ENCODE measurements around the gene C11orf65.
A peak's percentile ranks its signal among the peaks of the same experiment; 100 is the strongest.

Gene C11orf65

GRCh38 chr11:108508653-108509593 is 41.6 kb upstream of the C11orf65 start:
- no peak for TF ChIP-seq CTCF (IDR thresholded peaks at IDR 0.05)
- H3K36me3 ChIP-seq (ENCODE audit: control insufficient read depth, insufficient read depth, low read length): no peaks in the 10 kb centered on the region
- H2AFZ ChIP-seq: no peak overlapping the region
- no peak overlapping the region for H3K9ac ChIP-seq
- H3K4me2 ChIP-seq (ENCODE audit: low read length): no peak overlapping the region
- no peak overlapping the region for H3K4me3 ChIP-seq (ENCODE audit: low read depth, low read length)
- H3K27me3 ChIP-seq (ENCODE audit: control insufficient read depth, insufficient read depth, low read length): no peaks in the 10 kb centered on the region
- no peaks in the 10 kb centered on the region for H3K79me2 ChIP-seq
- no peaks in the 10 kb centered on the region for H3K9me3 ChIP-seq (ENCODE audit: control insufficient read depth, low read length)
- H3K4me1 ChIP-seq: no peaks in the 10 kb centered on the region
- no peak overlapping the region for H3K27ac ChIP-seq

DNA sequence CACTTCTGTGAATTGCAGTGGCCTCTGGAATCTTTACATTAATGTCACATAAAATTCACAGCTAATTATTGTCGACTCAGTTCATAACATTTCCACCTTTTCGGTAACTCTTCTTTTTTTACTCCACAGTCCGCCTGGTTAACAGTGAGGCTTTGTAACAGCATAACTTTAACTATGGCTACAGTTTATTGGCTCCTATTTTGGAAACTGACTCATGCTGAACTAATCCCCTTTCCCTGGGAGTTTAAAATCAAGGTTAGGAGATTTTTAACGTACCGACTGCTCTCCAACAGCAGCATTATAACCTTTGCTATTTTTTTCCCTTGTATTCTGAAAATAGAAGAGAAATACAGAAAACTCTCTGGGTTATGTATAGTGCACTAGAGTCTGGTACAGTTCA is 34.1 kb upstream of the C11orf65 start:
- Histone ChIP-seq H3K79me2 (no peaks in the 10 kb centered on the region), H2AFZ (no peak overlapping the region), H3K27me3 (ENCODE audit: control insufficient read depth, insufficient read depth, low read length) (no peaks in the 10 kb centered on the region), H3K4me1 (peaks cover 11% of the 10 kb centered on the region), H3K4me2 (ENCODE audit: low read length) (no peak overlapping the region), H3K36me3 (ENCODE audit: control insufficient read depth, insufficient read depth, low read length) (no peaks in the 10 kb centered on the region), H3K4me3 (ENCODE audit: low read depth, low read length) (no peak overlapping the region), H3K9ac (no peak overlapping the region), H3K9me3 (ENCODE audit: control insufficient read depth, low read length) (no peaks in the 10 kb centered on the region), H3K27ac (no peak overlapping the region)
- no peak for TF ChIP-seq CTCF (IDR thresholded peaks at IDR 0.05)

- H3K4me3 ChIP-seq (ENCODE audit: low read depth, low read length): no peak overlapping the region
- no peaks in the 10 kb centered on the region for H3K79me2 ChIP-seq
- H3K9me3 ChIP-seq (ENCODE audit: control insufficient read depth, low read length): no peaks in the 10 kb centered on the region
- H3K4me1 ChIP-seq: peaks cover 12% of the 10 kb centered on the region
- H3K27me3 ChIP-seq (ENCODE audit: control insufficient read depth, insufficient read depth, low read length): no peaks in the 10 kb centered on the region
- H3K4me2 ChIP-seq (ENCODE audit: low read length): no peak overlapping the region
- no peaks in the 10 kb centered on the region for H3K36me3 ChIP-seq (ENCODE audit: control insufficient read depth, insufficient read depth, low read length)
- H3K27ac ChIP-seq: peak overlapping the region; percentile 44
- no peak overlapping the region for H3K9ac ChIP-seq
- no peak for TF ChIP-seq CTCF (IDR thresholded peaks at IDR 0.05)
- no peak overlapping the region for H2AFZ ChIP-seq
These were observed 33.4 kb upstream of the C11orf65 start for GRCh38 chr11:108500721-108501120.

DNA sequence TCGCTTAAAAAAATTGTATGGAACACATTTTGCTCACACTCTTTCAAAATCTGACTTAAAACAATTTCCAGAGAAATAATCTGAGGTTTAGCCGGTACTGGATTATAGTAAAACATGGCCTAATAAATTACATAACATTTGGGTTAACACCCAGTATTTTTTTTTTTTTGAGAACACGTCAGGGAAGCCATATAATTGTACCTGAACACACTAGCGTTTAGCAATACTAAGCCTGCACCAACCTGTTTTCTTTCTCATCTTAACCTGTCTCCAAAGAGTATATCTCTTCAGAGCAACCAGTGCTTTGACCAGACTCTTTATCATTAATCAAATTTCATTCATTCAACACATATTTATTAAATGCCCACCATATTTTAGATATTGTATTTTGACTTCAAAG is 32.8 kb upstream of the C11orf65 start:
- H3K4me2 ChIP-seq (ENCODE audit: low read length): no peak overlapping the region
- H3K4me1 ChIP-seq: peaks cover 12% of the 10 kb centered on the region
- H3K4me3 ChIP-seq (ENCODE audit: low read depth, low read length): no peak overlapping the region
- no peak overlapping the region for H3K27ac ChIP-seq
- TF ChIP-seq CTCF (IDR thresholded peaks at IDR 0.05): no peak
- H2AFZ ChIP-seq: no peak overlapping the region
- no peaks in the 10 kb centered on the region for H3K9me3 ChIP-seq (ENCODE audit: control insufficient read depth, low read length)
- H3K27me3 ChIP-seq (ENCODE audit: control insufficient read depth, insufficient read depth, low read length): no peaks in the 10 kb centered on the region
- H3K36me3 ChIP-seq (ENCODE audit: control insufficient read depth, insufficient read depth, low read length): no peaks in the 10 kb centered on the region
- H3K79me2 ChIP-seq: peaks cover 2% of the 10 kb centered on the region
- no peak overlapping the region for H3K9ac ChIP-seq

Data from parathyroid adenoma (tissue), 2 donors.